OCI-LY3 (cell line): Measurements from ENCODE around the gene RELL1.

Experiments used
- H2AFZ ChIP-seq: fragments of 200-600, 300-600 bp; shearing (Covaris generic); 2 replicates; pipeline ENCODE4 v1.6.0; 2014; ENCODE audit warnings: antibody characterized with exemption, low read depth, low read length
- H3K27ac ChIP-seq: fragments of 200-600, 300-600 bp; sonication (generic); 2 replicates; pipeline ENCODE4 v1.5.1; 2014; ENCODE audit warnings: mild to moderate bottlenecking, low read length, moderate library complexity, mixed read lengths
- H3K27me3 ChIP-seq: fragments of 200-600, 300-600 bp; sonication (generic); 2 replicates; pipeline ENCODE4 v1.6.1; 2014; ENCODE audit warnings: low read depth, low read length, mixed read lengths
- H3K36me3 ChIP-seq: fragments of 200-600, 300-600 bp; sonication (generic); replicated peaks from 2 replicates; pipeline ENCODE3; 2014; ENCODE audit warnings: low read depth, low read length, mixed read lengths
- H3K4me1 ChIP-seq: fragments of 300-600, 200-600 bp; sonication (generic); 2 replicates; pipeline ENCODE4 v1.6.1; 2014; ENCODE audit warnings: low read length, mixed read lengths
- H3K4me2 ChIP-seq: fragments of 200-600, 300-600 bp; sonication (generic); 2 replicates; pipeline ENCODE4 v1.6.1; 2014; ENCODE audit warnings: low read length, mixed read lengths
- H3K4me3 ChIP-seq: fragments of 300-600, 200-600 bp; sonication (generic); 2 replicates; pipeline ENCODE4 v1.5.1; 2014; ENCODE audit warnings: antibody characterized with exemption, mild to moderate bottlenecking, low read length, moderate library complexity
- H3K79me2 ChIP-seq: fragments of 300-600, 200-600 bp; shearing (Covaris generic); 2 replicates; pipeline ENCODE4 v1.6.1; 2014; ENCODE audit warnings: mild to moderate bottlenecking, low read length, mixed read lengths
- H3K9ac ChIP-seq: fragments of 300-600, 200-600 bp; shearing (Covaris generic); 2 replicates; pipeline ENCODE4 v1.6.0; 2014; ENCODE audit warnings: mild to moderate bottlenecking, low read length, moderate library complexity
- H3K9me3 ChIP-seq: fragments of 200-600, 300-600 bp; shearing (Covaris generic); 2 replicates; pipeline ENCODE4 v1.6.1; 2014; ENCODE audit warnings: low read length, mixed read lengths; ENCODE audit not compliant: insufficient read depth
- H4K20me1 ChIP-seq: fragments of 200-600, 300-600 bp; sonication (generic); 2 replicates; pipeline ENCODE4 v1.6.1; 2016; ENCODE audit warnings: low read length, mixed read lengths; ENCODE audit not compliant: insufficient read depth
- CTCF ChIP-seq: fragments of 200-600, 300-600 bp; sonication (generic); IDR thresholded peaks from 2 replicates; pipeline ENCODE4 v1.5.1; 2014; ENCODE audit warnings: antibody characterized with exemption, low read length, low read depth
- EZH2phosphoT487 ChIP-seq: fragments of 200-600 bp; shearing (Covaris generic); IDR thresholded peaks from 2 replicates; pipeline ENCODE4 v1.6.1; 2018; ENCODE audit warnings: antibody characterized with exemption, mixed run types, low read depth

RELL1 gene

GRCh38 chr4:37625499-37625898 lies 60.7 kb downstream of the RELL1 start:
- Histone ChIP-seq H3K4me1 (no peaks in the 10 kb centered on the region), H4K20me1 (no peaks in the 10 kb centered on the region), H2AFZ (no peak overlapping the region), H3K79me2 (no peaks in the 10 kb centered on the region), H3K4me3 (no peak overlapping the region), H3K9ac (no peak overlapping the region), H3K36me3 (no peaks in the 10 kb centered on the region), H3K9me3 (no peaks in the 10 kb centered on the region), H3K27me3 (peaks cover 6% of the 10 kb centered on the region; the same call in 1 of the 2 replicates), H3K4me2 (no peak overlapping the region), H3K27ac (no peak overlapping the region)
- TF ChIP-seq CTCF (no peak), EZH2phosphoT487 (no peak)

GRCh38 chr4:37623940-37624339 lies 62.2 kb downstream of the RELL1 start:
- no peak overlapping the region for H2AFZ ChIP-seq
- H3K9ac ChIP-seq: no peak overlapping the region
- H4K20me1 ChIP-seq: no peaks in the 10 kb centered on the region
- no peaks in the 10 kb centered on the region for H3K79me2 ChIP-seq
- no peak for TF ChIP-seq CTCF
- no peak for TF ChIP-seq EZH2phosphoT487
- H3K9me3 ChIP-seq: no peaks in the 10 kb centered on the region
- peaks cover 5% of the 10 kb centered on the region; the same call in 1 of the 2 replicates for H3K27me3 ChIP-seq
- no peak overlapping the region for H3K4me2 ChIP-seq
- H3K4me1 ChIP-seq: no peaks in the 10 kb centered on the region
- no peaks in the 10 kb centered on the region for H3K36me3 ChIP-seq
- no peak overlapping the region for H3K27ac ChIP-seq
- H3K4me3 ChIP-seq: no peak overlapping the region

GRCh38 chr4:37623125-37623524 lies 63.1 kb downstream of the RELL1 start:
- TF ChIP-seq EZH2phosphoT487 (no peak), CTCF (no peak)
- H3K79me2 ChIP-seq: no peaks in the 10 kb centered on the region

GRCh38 chr4:37620176-37620575 lies 66.0 kb downstream of the RELL1 start:
- Histone ChIP-seq H3K4me1 (no peaks in the 10 kb centered on the region), H4K20me1 (no peaks in the 10 kb centered on the region), H3K36me3 (no peaks in the 10 kb centered on the region)

More at GRCh38 chr4:37623125-37623524, 63.1 kb downstream of the RELL1 start:
- H4K20me1 ChIP-seq: no peaks in the 10 kb centered on the region
- H3K27ac ChIP-seq: no peak overlapping the region
- no peak overlapping the region for H3K4me3 ChIP-seq
- H3K36me3 ChIP-seq: no peaks in the 10 kb centered on the region
- no peak overlapping the region for H2AFZ ChIP-seq
- H3K27me3 ChIP-seq: no peaks in the 10 kb centered on the region
- H3K9ac ChIP-seq: no peak overlapping the region
- H3K4me1 ChIP-seq: no peaks in the 10 kb centered on the region
- no peaks in the 10 kb centered on the region for H3K9me3 ChIP-seq
- no peak overlapping the region for H3K4me2 ChIP-seq

More at GRCh38 chr4:37620176-37620575, 66.0 kb downstream of the RELL1 start:
- TF ChIP-seq CTCF (no peak), EZH2phosphoT487 (no peak)
- Histone ChIP-seq H3K27me3 (no peaks in the 10 kb centered on the region), H3K79me2 (no peaks in the 10 kb centered on the region), H2AFZ (no peak overlapping the region), H3K9me3 (no peaks in the 10 kb centered on the region), H3K9ac (no peak overlapping the region), H3K27ac (no peak overlapping the region), H3K4me3 (no peak overlapping the region), H3K4me2 (no peak overlapping the region)
